Ovary (tissue), 9 donors: Measurements from ENCODE around the gene KCNJ12. TPM values are rescaled to one million over a fixed set of nuclear protein-coding genes. Genes with fewer than 3 reads are reported as not detected.

Experiments
- DNase-seq, 5 donors: peaks; one replicate each; pipeline ENCODE4 v3.0.0-alpha.2; 2019 to 2020
- H3K27ac ChIP-seq, 2 donors: fragments of 200-600 bp; one replicate each; pipeline versions ENCODE4 v1.5.1 to v1.8.0; 2019 to 2022
- H3K27me3 ChIP-seq: fragments of 200-600 bp; one replicate; pipeline ENCODE4 v1.8.0; 2022
- H3K36me3 ChIP-seq: fragments of 200-600 bp; sonication (generic); one replicate; pipeline ENCODE4 v1.5.1; 2019
- H3K4me1 ChIP-seq: one replicate; pipeline ENCODE4 v1.8.1; 2013; ENCODE audit warnings: mild to moderate bottlenecking, moderate library complexity; ENCODE audit not compliant: insufficient read depth
- H3K4me3 ChIP-seq: fragments of 200-600 bp; sonication (generic); one replicate; pipeline ENCODE4 v1.5.1; 2017
- H3K9me3 ChIP-seq, 2 donors: fragments of 200-600 bp in 1 of 2; sonication (generic) in 1 of 2; one replicate each; pipeline versions ENCODE4 v1.5.1 to v1.8.1; 2013 to 2019; ENCODE audit warnings: mild to moderate bottlenecking in 1 of 2, moderate library complexity in 1 of 2
- CTCF ChIP-seq, 3 donors: fragments of 450-650 bp in 2 of 3; fragments of 200-600 bp in 1 of 3; IDR thresholded peaks; one replicate each; pipeline versions ENCODE4 v1.5.1 to v1.8.0; 2016 to 2022; ENCODE audit warnings: antibody characterized with exemption in 3 of 3, mild to moderate bottlenecking in 1 of 3
- EP300 ChIP-seq: sonication (generic); formaldehyde crosslinking; IDR thresholded peaks from one replicate; pipeline ENCODE4 v1.6.1; 2017; ENCODE audit warnings: antibody characterized with exemption
- POLR2A ChIP-seq: fragments of 450-650 bp; IDR thresholded peaks from one replicate; pipeline ENCODE4 v1.6.1; 2017; ENCODE audit warnings: antibody characterized with exemption, mild to moderate bottlenecking, moderate library complexity
- WGBS, 3 donors: extraction: QIAGEN DNeasy Blood & Tissue Kit in 1 of 3; methylation state at CpG; one replicate each; pipeline versions ENCODE4 v1.1.5 to v1.1.7; 2013 to 2017; 5-methylcytosine and 5-hydroxymethylcytosine counted together
- intact Hi-C, 4 donors: fragments of 100-400 bp; cut with DNase I; formaldehyde crosslinking; loops; one replicate each; pipeline versions ENCODE4 v1.11.0 to v1.15.1; 2022 to 2023
- polyA plus RNA-seq, 2 donors: library from polyadenylated mRNA; stranded (reverse); fragments of 200-250 nt in 1 of 2; fragments of 350-450 nt in 1 of 2; fragmentation: Illumina TruSeq in 1 of 2; extraction: RNeasy Lipid Tissue Mini Kit (QIAGEN cat#74804) in 1 of 2; gene quantifications; one replicate each; pipeline ENCODE4 v1.2.3, GENCODE V29; 2013 to 2014
- total RNA-seq, 7 donors: library from RNA; depleted of rRNA in 2 of 7; stranded (reverse); fragments of >200 nt in 2 of 7; fragmentation: NEBNext Ultra II Directional in 3 of 7; extraction: Animal tissue kit (Norgen Biotek cat#: 25700) in 3 of 7; gene quantifications; one replicate each; pipeline versions ENCODE4 v1.1.0 to v1.2.4, GENCODE V29; 2016 to 2023
- donor health status: DM: no; HTN: no; CAD: no; lungs with moderate emphysema.
- donor health status: DM: no; HTN: no; CAD: no.
- donor health status: Bipolar disorder and iron deficiency.
- donor health status: DM: yes; HTN: yes; CAD: no.
- donor health status: DM: no; HTN: no; CAD: no.
- donor health status: DM: yes; HTN: yes; CAD: no.

The KCNJ12 gene
- total and polyA plus RNA-seq, 9 donors: 0.12 to 1.9 (median 0.46) TPM

DNA sequence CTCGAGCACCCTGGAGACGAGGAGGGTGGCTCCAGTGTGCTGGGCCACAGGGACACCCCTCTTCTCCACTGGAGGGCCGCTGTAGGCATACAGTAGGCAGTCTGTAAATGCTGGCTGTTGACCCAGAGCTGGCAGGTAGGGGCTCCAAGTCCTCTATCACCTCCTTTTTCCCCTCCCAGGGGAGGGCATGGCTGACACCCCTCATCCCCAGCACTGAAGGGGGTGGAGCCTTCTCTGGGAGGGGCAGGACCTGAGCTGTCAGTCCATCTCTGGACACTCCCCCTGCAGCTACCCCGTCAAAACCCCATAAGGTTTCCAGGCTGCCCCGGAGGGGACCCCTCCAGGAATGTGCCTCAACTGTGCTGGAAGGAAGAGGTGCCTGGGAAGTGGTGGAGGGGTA is 2.4 kb downstream of the KCNJ12 start:
- TF ChIP-seq POLR2A: no peak
- intact Hi-C loops: no loop called here
- no peaks in the 10 kb centered on the region for H3K27me3 ChIP-seq
- H3K4me1 ChIP-seq: peaks cover 2% of the 10 kb centered on the region
- no peak overlapping the region for H3K4me3 ChIP-seq
- no peak overlapping the region for H3K27ac ChIP-seq
- H3K9me3 ChIP-seq: no peaks in the 10 kb centered on the region
- no peak for DNase-seq
- 30 to 48% (median 41%) methylated on average over 5 of the region's 5 CpGs for WGBS, 3 donors
- H3K36me3 ChIP-seq: no peaks in the 10 kb centered on the region

- TF ChIP-seq CTCF (IDR thresholded peaks at IDR 0.05): no peak
- no peak for TF ChIP-seq EP300
- TF ChIP-seq POLR2A: no peak
- Histone ChIP-seq H3K27me3 (no peaks in the 10 kb centered on the region), H3K36me3 (no peaks in the 10 kb centered on the region), H3K27ac (no peak overlapping the region), H3K9me3 (no peaks in the 10 kb centered on the region), H3K4me3 (no peak overlapping the region), H3K4me1 (peaks cover 2% of the 10 kb centered on the region)
- WGBS, 3 donors: 77 to 86% (median 83%) methylated on average over 17 of the region's 17 CpGs
- intact Hi-C loops: no loop called here
- no peak for DNase-seq
These were observed 3.0 kb downstream of the KCNJ12 start for GRCh38 chr17:21379080-21379711.

DNA sequence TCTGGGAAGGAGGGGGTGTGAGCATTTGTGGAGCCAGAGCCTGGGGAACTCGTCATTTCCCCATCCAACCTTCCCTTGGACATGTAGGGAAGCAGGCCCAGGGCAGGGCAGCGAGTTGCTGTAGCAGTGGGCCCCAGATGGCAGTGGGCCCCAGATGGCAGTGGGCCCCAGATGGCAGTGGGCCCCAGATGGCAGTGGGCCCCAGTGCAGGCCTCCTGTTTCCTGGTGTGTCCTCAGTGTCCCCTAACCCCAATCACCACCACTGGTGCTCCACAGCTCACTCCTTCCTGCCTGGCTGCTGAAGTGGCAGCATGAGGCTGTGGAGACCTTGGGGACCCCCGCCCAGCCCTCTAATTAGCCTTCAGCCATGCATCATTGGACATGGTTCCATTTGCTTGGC is 4.5 kb downstream of the KCNJ12 start:
- peaks cover 2% of the 10 kb centered on the region for H3K4me1 ChIP-seq
- H3K4me3 ChIP-seq: no peak overlapping the region
- intact Hi-C loops: no loop called here
- WGBS, 3 donors: 87 to 96% (median 87%) methylated on average over 3 of the region's 3 CpGs
- H3K36me3 ChIP-seq: no peaks in the 10 kb centered on the region
- no peaks in the 10 kb centered on the region for H3K9me3 ChIP-seq
- no peak overlapping the region for H3K27ac ChIP-seq
- no peaks in the 10 kb centered on the region for H3K27me3 ChIP-seq
- DNase-seq: no peak
- TF ChIP-seq CTCF (IDR thresholded peaks at IDR 0.05) (no peak), EP300 (no peak), POLR2A (no peak)

GRCh38 chr17:21381076-21381706 is 5.0 kb downstream of the KCNJ12 start:
- intact Hi-C loops: no loop called here
- TF ChIP-seq CTCF (IDR thresholded peaks at IDR 0.05) (no peak), EP300 (no peak), POLR2A (no peak)
- 89 to 96% (median 93%) methylated on average over 6 of the region's 6 CpGs for WGBS, 3 donors
- Histone ChIP-seq H3K27me3 (no peaks in the 10 kb centered on the region), H3K4me1 (peaks cover 2% of the 10 kb centered on the region), H3K9me3 (no peaks in the 10 kb centered on the region), H3K27ac (no peak overlapping the region), H3K4me3 (no peak overlapping the region), H3K36me3 (no peaks in the 10 kb centered on the region)
- DNase-seq: no peak
